Activated CD8-positive, alpha-beta memory T cell treated with anti-CD3 and anti-CD28 coated beads, Interleukin-2, amount 50 U/mL, for 1 hour (primary cell): Measurements from ENCODE around the gene TMUB1.

Experiments
- DNase-seq: peaks from one replicate; pipeline ENCODE4 v3.0.0-alpha.2; 2020; ENCODE audit errors: extremely low read depth

The TMUB1 gene

GRCh38 chr7:151033864-151034249 lies 49.4 kb downstream of the TMUB1 start:
- no peak for DNase-seq

DNA sequence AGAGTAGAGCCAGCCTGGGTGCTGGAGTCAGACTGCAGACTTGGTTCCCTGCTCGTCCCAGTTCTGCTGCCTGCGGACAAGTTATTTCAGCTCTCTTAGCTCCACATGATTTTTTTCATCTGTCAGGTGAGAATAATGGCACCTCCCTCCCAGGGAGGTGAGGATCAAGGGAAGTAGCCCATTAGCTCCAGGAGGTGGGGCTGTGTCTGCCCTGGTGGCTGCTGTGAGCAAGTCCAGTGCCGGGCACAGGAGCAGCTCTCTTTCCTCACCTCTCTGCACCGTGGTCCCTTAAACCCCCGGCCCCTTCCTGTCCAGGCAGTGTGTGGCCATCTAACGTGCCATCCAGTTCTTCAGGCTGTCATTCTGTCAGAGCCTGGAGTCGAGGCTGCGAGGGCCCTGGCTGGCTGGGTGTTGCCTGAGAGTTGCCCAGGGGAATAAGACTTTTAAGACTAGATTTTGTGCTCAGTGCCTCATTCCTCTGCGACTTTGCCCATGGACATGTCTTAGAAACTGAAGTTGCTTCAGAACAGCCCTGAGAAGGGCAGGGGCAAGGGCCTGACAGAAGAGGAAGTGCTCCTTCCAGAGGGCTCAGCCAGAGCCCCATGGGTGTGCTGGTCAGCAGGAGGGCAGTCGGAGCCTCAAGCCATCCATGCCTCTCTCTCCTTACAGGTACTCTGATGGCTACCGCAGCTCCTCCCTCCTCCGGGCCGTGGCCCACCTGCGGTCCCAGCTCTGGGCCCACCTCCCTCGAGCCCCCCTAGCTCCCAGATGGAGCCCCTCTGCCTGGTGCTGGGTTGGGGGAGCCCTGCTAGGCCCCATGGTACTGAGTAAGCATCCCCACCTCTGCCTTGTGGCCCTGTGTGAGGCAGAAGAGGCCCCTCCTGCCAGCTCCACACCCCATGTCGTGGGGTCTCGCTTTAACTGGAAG lies 50.1 kb downstream of the TMUB1 start:
- no peak for DNase-seq
